KOPT-K1 (cell line): ENCODE data around the gene RPTOR.

ENCODE experiments used
- H3K27ac ChIP-seq: fragments of 200-600 bp; sonication (generic); 2 replicates; pipeline ENCODE4 v1.5.1; 2016; ENCODE audit warnings: antibody characterized with exemption, mild to moderate bottlenecking, low read depth, low read length; ENCODE audit not compliant: poor library complexity, severe bottlenecking
- H3K36me3 ChIP-seq: fragments of 200-600 bp; sonication (generic); 2 replicates; pipeline ENCODE4 v1.5.1; 2017; ENCODE audit warnings: antibody characterized with exemption, mild to moderate bottlenecking, low read length, moderate library complexity; ENCODE audit not compliant: insufficient read depth
- H3K9me3 ChIP-seq: fragments of 200-600 bp; sonication (generic); 2 replicates; pipeline ENCODE4 v1.5.1; 2017; ENCODE audit warnings: antibody characterized with exemption, low read length, mild to moderate bottlenecking; ENCODE audit not compliant: insufficient read depth, poor library complexity, severe bottlenecking

RPTOR gene

GRCh38 chr17:80797741-80798594 lies 253.3 kb downstream of the RPTOR start:
- Histone ChIP-seq H3K9me3 (peaks cover 8% of the 10 kb centered on the region), H3K36me3 (peaks cover 97% of the 10 kb centered on the region), H3K27ac (no peak overlapping the region)

DNA sequence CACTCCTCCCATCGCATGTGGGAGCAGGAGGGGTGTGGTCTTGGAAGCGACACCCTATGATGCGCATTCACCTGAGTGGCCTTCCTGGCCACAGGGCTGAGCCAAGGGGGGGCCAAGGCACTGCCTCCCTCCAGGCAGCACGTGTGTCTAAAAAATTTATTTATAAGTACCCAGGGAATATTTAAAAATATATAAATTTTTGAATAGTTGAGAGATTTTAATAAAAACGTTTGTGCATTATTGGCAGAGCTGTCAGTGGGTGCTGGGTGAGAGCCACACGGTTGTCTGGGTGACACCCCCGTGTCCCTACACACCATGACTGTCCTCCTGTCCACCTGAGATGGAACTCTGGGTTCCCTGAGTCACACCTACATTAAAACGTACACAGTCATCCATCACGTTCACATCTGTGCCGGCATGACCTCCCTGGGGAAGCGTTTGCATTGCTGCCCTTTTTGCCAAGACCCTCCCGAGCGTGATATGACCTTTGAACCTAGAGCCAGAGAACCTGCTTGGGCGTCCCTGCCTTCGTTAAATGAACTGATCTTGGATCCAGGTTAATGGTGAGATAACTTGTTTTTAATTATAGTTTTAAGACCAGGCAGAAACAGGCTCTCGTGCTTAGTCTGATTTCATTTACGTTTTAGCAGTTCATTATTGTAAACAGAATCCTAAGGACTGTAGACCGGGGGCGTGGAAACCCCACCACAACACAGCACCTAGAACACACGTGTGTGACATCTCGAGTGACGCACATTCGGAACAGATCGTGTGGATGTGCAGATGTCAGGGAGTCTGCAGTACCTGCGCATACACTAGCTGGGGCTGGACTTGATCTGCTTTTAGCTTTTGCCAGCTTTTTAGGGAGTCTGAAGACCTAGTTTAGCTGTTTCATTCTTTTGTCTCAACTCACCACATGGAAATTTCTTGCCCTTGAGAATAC lies 254.2 kb downstream of the RPTOR start:
- Histone ChIP-seq H3K9me3 (peaks cover 8% of the 10 kb centered on the region), H3K27ac (no peak overlapping the region), H3K36me3 (peaks cover 97% of the 10 kb centered on the region)

DNA sequence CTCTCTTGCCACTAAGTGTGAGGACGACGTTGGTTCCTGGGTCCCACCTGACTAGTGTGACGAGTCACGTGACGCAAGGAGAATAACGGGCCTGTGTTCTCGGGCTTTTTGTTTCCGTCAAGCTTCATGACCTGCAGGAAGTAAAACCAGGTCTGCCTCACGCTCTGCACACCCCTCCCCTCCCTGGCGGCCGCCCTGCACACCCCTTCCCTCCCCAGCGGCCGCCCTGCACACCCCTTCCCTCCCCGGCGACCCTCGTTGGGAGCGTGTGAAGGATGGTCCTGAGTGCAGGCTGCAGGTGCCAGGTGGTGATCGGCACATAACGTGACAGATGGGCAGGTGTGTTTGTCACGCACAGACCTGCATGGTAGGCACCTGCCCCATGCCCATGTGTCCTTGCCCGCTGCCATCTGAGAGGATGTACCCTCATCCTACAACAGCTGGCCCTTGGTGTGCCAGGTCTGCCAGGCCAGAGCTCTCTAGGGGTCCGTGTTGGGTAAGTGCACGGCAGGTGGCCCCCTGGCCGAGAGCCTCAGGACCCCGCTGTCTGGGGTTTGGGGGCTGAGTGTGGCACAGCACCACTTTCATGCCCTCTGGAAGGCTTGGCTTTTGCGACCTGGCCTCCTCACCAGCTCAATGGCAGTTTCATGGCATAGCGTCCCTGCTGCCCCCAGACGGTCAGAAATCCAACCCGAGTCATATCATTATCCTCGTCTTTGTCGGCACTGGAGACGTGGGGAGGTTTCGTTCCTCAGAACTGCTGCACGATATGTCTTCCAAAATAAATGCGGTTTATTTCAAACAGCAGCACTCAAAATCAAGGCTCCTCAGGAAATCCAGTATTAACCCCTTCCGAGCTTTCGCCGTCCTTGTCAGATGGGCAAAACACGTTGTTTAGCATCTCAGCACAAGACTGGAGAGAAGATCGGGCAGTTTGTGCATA lies 255.2 kb downstream of the RPTOR start:
- no peak overlapping the region for H3K27ac ChIP-seq
- H3K36me3 ChIP-seq: peaks cover 96% of the 10 kb centered on the region
- H3K9me3 ChIP-seq: peaks cover 8% of the 10 kb centered on the region

DNA sequence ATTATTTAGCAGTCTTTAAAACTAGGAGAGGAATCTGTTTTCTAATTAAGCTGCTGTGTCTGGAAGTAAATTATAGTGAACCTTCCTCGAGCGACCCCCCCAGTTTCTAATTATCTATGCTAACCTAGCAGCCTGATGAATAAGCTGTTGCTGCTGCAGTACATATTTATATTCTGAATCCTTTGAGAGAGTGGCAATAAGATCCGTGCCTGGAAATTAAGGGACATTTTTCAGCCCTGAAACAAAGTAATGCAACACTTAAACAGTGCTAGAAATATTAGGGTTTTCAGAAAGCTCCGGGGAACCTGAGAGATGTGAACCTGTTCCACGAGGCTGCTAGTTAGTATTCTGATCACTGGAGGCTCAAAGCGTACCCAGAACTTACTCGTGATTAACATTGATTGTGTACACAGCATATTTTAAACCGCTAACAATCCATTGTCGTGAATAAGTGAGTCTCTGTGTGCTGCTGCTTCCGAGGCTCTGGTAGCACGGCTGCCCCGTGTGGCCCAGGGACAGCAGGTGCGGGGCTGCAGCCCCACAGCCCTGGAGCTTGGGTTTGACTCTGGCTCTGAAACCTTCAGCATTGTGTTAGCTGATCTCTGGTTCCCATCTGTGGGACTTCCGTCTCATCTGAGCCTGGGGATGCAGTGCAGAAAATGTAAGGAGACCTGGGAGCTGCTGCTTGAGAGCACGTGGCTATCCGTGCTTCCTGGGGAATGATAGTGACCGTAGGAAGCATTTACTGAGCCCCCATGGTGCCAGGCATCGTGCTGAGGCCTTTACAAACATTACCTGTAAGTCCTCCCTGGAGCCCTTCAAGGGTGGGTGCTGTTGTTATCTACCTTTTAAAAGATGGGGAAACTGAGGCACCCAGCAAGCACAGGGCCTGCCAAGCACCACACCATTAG lies 256.1 kb downstream of the RPTOR start:
- Histone ChIP-seq H3K36me3 (peaks cover 96% of the 10 kb centered on the region), H3K9me3 (peaks cover 13% of the 10 kb centered on the region), H3K27ac (no peak overlapping the region)

- Histone ChIP-seq H3K27ac (no peak overlapping the region), H3K36me3 (peaks cover 94% of the 10 kb centered on the region), H3K9me3 (peaks cover 24% of the 10 kb centered on the region)
Observed at GRCh38 chr17:80802626-80803450, 258.2 kb downstream of the RPTOR start.

DNA sequence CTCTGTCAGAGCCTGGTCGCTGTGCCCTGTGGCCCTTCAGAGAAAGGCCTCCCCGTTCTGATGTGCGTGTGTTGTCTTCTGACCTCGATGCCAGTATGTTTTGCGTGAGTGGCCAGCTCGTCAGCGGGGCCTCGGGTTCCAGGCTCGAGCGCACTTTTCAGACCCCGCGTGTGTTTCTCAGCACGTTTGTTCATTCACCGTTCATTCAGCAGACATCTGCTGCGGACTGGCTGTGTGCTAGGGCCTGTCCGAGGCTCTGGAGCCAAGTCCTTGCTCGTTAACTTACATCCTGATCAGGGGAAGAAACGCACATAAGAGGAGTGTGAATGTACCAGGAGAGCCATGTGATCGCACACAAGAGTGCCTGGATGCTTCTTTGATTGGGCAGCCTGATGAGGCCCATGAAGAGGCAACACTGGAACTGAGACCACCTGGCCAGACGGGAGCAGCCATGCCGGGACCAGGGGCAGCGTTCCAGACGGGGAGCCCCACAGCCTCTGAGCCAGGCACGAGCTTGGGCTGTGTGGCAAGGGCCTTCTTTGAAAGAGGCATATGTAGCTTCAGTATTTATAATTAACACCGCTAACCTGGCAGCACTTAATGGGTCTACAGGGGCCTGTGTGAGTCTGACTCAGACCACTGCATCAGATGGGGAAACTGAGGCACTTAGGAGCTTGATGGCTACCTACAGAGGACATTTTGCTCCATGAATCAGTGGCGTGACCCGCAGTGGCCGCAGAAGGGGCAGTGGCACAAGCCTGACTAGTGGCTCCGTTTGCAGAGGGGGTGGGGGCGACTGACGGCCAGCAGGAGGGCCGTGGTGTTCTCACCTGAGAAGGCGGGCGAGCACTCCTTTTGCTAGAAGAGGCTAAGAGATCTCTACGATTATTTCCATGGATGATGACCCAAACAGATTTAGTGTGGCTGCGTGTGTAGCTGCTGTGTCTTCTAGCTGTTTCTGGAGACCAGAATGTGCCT lies 259.1 kb downstream of the RPTOR start:
- H3K27ac ChIP-seq: no peak overlapping the region
- H3K36me3 ChIP-seq: peaks cover 94% of the 10 kb centered on the region
- H3K9me3 ChIP-seq: peaks cover 24% of the 10 kb centered on the region

DNA sequence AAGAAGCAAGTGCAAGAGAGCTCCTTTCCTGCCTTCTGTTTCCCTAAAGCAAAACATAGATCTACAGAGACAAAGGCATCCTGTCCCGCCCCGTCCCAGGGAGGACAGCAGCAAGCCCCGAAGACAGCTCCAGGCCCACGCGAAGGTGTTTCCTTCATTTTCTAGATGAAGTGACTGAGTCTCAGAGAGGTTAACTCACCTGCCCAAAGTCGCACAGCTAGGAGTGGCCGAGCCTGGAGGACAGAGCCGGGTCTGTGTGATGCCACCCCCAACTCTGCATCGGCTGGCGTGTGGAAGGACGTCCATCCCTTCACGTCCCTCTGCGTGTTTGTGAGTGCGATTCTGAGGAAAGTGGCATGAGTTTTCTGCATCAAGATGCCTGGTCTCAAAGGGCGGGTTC lies 259.8 kb downstream of the RPTOR start:
- Histone ChIP-seq H3K9me3 (peaks cover 24% of the 10 kb centered on the region), H3K36me3 (peaks cover 90% of the 10 kb centered on the region), H3K27ac (no peak overlapping the region)

GRCh38 chr17:80805032-80805751 lies 260.6 kb downstream of the RPTOR start:
- Histone ChIP-seq H3K9me3 (peaks cover 24% of the 10 kb centered on the region), H3K36me3 (peaks cover 83% of the 10 kb centered on the region), H3K27ac (no peak overlapping the region)

DNA sequence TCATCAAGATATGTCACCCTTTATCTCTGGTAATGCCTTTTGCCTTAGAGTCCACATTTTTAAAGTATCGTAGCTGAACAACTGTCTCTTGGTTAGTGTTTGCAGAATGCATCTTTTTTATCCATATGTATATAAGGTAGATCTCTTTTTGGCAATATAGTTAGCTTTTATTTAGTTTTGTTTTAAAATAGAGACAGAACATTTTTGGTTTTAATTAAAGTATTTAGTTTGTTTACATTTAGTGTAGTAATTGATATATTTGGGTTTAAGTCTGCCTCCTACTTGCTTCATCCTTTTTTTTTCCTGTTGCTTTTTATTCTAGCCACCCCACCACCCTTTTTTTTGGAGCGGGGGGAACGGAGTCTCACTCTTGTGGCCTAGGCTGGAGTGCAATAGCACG lies 262.4 kb downstream of the RPTOR start:
- Histone ChIP-seq H3K36me3 (peaks cover 75% of the 10 kb centered on the region), H3K9me3 (peaks cover 24% of the 10 kb centered on the region), H3K27ac (no peak overlapping the region)

GRCh38 chr17:80807882-80808281 lies 263.2 kb downstream of the RPTOR start:
- Histone ChIP-seq H3K36me3 (peaks cover 75% of the 10 kb centered on the region), H3K9me3 (peaks cover 24% of the 10 kb centered on the region), H3K27ac (no peak overlapping the region)

DNA sequence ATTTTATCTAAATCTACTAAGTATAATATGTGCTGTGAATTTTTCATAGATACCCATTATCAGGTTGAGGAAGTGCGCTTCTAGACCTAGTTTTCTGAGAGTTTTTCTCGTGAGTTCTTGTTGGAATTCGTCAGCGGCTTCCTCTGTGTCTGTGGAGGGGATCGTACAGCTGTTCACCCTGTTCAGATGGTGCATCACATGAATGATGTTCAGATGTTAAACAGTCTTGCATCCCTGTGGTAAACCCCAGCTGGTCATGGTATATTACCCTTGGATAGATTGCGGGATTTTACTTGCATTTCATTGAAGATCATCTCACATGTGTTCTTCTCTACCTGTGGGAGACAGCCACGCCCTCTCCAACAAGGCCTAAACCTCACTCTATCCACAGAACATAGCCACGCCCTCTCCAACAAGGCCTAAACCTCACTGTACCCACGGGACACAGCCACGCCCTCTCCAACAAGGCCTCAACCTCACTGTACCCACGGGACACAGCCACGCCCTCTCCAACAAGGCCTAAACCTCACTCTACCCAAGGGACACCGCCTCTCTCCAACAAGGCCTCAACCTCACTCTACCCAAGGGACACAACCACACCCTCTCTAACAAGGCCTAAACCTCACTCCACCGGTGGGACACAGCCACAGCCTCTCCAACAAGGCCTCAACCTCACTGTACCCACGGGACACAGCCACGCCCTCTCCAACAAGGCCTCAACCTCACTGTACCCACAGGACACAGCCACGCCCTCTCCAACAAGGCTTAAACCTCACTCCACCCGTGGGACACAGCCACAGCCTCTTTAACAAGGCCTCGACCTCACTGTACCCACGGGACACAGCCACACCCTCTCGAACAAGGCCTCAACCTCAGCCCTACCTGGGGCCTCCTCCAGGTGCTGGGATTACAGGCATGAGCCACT lies 266.8 kb downstream of the RPTOR start:
- peaks cover 11% of the 10 kb centered on the region for H3K9me3 ChIP-seq
- H3K36me3 ChIP-seq: peaks cover 68% of the 10 kb centered on the region
- H3K27ac ChIP-seq: peak overlapping the region; percentile 26
